ENCODE measurements around the gene KIT.

Gene KIT

GRCh38 chr4:54708339-54709279, 50.9 kb downstream of the KIT start:
- no peak for DNase-seq

DNA sequence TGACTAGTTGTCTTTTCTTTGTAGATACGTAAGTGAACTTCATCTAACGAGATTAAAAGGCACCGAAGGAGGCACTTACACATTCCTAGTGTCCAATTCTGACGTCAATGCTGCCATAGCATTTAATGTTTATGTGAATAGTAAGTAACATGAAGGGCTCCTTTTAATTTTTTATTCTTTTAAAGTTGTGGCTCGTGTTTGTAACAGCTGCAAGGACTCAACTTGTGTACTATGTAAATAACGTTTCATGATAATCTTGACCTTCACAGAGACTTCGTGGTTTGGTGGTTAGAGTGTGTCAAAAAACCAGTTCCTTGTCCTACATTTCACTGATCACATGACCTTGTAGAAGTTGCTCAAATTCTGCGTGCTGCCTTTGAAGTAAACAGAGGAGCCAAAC, 51.6 kb downstream of the KIT start:
- DNase-seq: no peak

GRCh38 chr4:54712206-54712605, 54.4 kb downstream of the KIT start:
- DNase-seq: no peak

DNA sequence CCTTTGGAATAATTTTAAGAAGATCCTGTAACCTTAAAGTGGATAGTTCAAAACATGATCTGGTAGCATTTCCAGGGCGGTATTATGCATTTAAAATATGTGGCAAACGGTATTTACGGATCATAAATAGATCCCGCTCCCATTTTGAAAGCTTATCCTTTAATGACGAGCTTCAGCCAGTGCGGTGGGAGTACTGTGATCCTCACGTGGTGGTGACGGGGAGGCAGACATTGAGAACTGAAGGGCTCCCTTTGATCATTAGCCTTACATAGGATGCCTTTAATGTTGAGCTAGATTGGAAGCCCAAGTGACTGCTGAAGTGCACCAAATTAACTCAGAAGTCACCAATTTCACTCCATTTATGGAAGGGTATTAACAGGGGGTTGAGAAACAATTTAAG, 56.9 kb downstream of the KIT start:
- no peak for DNase-seq

DNA sequence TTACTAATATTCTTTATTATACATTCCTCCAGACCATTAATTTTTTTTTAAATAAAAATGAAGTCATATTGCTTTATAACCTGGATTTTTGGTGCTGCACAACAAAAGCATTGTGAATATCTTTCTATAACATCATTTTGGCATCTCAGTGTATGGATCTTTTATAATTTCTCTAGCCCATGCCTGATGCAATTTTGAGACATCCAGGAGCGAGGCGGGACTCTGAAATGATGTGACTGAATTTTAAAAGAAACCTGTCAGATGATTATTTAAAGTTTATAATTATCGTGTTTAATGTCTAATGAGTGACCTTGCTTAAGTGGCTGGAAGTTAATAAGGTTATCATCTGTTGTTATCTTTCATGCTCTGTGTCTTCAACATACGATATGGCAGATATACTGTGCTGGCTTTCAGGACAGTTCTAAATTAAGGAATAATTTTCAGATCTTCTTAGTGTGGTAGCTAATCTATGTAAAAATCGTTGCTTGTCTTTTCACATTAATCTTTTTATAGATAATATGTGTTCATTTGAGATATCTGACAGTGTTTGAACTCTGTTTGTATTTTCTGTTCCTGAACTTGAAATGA, 58.8 kb downstream of the KIT start:
- DNase-seq: no peak

DNA sequence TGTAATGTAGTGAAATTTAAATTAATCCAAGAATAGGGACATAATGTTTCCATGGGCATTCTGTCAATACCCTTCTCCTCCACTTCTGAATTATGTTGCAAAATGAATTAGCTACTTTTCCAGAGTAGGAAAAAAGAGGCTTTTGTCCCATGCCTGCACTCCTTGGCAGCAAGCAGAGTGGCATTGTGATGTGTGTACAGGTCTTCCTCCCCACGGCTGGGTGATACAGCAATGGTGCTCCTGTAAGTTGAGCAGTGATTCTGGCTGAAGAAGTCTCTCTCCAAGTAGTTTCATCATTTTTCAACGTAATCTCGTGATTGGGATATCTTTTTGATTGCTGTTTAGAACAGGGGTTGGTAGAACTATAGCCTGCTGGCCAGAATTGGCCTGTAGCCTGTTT, 59.9 kb downstream of the KIT start:
- DNase-seq: no peak

DNA sequence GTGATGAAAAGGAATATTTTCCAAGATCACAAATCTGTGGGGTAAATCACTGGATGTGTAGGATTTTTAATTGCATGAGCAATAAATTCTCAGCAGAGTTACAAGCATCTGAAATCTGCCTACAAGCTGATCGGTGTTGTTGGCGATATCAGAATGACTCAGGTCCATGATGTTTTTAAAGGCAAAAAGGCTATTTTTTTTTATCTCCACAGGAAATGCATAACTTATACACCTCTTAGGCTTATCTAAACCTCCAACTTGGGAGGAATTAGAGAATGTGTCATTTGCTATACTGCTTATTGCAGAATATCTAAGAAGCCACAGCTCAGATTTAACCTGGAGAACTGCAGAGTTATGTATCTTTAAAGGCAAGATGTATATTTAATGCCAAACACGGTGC, 61.6 kb downstream of the KIT start:
- DNase-seq: no peak

DNA sequence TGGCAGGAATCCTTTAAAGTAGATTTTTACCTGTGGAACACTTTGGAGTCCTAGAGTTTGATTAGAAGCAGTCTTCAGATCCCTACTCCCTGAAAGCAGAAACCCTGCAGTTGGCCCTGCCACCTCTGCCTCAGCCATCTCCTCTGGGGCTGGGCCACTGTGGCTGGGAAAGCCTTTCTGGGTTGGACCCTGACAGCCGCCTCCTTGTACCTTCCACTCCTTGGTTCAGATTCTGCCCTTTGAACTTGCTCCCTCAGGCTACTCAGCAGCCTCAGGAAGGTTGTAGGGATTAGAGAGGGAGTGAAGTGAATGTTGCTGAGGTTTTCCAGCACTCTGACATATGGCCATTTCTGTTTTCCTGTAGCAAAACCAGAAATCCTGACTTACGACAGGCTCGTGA, 65.5 kb downstream of the KIT start:
- DNase-seq: no peak

DNA sequence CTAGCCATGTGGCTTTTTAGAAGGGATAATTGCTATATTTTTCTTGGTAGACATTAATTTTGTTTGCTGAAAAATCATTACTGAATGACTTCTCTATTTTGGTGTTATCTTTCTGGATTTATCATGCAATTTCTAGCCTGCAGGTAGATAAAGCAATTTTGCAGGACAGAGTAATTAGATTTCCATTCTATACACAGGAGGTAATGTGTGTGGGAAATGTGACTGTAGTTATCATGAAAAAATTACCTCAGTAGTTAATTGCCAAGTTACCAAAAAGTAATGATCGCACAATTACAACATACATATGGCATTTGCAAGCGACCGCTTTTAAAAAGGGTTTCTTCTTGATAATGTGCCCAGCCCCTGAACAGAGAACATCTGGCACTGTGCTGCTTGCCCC, 66.1 kb downstream of the KIT start:
- no peak for DNase-seq

DNA sequence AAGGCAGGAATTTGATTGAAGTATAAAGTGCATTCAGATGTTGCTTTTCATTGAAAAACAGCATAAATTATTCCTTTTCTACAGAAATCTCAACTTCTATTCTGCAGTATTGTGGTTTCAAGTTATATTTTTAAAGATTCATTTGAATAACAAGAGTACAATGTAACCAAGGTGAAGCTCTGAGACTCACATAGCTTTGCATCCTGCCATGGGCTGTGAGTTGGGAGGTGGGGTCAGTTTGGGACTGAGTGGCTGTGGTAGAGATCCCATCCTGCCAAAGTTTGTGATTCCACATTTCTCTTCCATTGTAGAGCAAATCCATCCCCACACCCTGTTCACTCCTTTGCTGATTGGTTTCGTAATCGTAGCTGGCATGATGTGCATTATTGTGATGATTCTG, 69.2 kb downstream of the KIT start:
- DNase-seq: no peak

DNA sequence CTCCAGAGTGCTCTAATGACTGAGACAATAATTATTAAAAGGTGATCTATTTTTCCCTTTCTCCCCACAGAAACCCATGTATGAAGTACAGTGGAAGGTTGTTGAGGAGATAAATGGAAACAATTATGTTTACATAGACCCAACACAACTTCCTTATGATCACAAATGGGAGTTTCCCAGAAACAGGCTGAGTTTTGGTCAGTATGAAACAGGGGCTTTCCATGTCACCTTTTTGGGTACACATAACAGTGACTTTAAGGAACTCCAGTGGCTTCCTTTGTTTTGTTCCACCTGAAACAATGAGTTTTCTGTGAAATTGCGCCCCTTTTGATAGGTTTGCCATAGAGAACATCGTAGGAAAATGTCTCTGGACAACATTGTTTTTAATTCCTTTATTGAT, 69.6 kb downstream of the KIT start:
- no peak for DNase-seq

- DNase-seq: no peak
Measured at GRCh38 chr4:54728368-54728767, 70.6 kb downstream of the KIT start.

GRCh38 chr4:54729256-54729655, 71.5 kb downstream of the KIT start:
- DNase-seq: no peak

GRCh38 chr4:54730581-54730980, 72.8 kb downstream of the KIT start:
- no peak for DNase-seq

- DNase-seq: no peak
Measured at GRCh38 chr4:54731552-54731951, 73.8 kb downstream of the KIT start.

- DNase-seq: no peak
Measured at GRCh38 chr4:54731976-54732375, 74.2 kb downstream of the KIT start.

- no peak for DNase-seq
Measured at GRCh38 chr4:54737421-54737820, 79.7 kb downstream of the KIT start.

DNA sequence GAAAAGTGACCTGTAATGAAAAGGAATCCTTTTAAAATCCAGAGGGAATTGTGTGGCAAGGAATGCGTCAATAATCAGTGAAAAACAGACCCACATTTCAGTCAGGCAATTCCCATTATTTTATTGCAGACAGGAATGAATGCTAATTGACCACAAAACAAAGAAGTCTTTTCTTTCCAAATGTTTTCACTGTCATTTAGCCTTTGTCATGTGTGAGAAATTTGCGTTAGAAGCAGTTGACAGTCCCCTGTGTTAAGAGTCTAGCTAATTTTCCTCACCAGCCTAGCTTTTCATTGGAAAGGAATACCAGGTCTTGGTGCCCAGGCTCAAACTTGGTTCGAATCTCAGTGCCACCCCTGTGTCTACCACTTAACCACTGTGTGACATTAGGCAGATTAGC, 83.4 kb downstream of the KIT start:
- no peak for DNase-seq

GRCh38 chr4:54742636-54743399, 85.1 kb downstream of the KIT start:
- DNase-seq: no peak

GRCh38 chr4:54743562-54743961, 85.8 kb downstream of the KIT start:
- DNase-seq: no peak

- no peak for DNase-seq
Measured at GRCh38 chr4:54744487-54744886, 86.7 kb downstream of the KIT start.

GRCh38 chr4:54745031-54745770, 87.4 kb downstream of the KIT start:
- DNase-seq: no peak

- no peak for DNase-seq
Measured at GRCh38 chr4:54746218-54746617, 88.5 kb downstream of the KIT start.

Measured in left hindlimb (tissue), 1 donor.